Measurements from ENCODE around the gene ZBTB17. TPM values are rescaled to one million over a fixed set of nuclear protein-coding genes. Genes with fewer than 3 reads are reported as not detected.

The ZBTB17 gene
- total RNA-seq, 1 donor from 2014 or later: 19.5 TPM

GRCh38 chr1:16017076-16017460, 41.2 kb upstream of the ZBTB17 start:
- Mint-ChIP-seq H3K36me3 (no peaks in the 10 kb centered on the region), H3K4me3 (no peak overlapping the region), H3K27me3 (ENCODE audit: insufficient read depth, low read depth) (peaks cover 16% of the 10 kb centered on the region), H3K9me3 (no peaks in the 10 kb centered on the region), H3K27ac (no peak overlapping the region), H3K4me1 (peaks cover 42% of the 10 kb centered on the region)
- Histone ChIP-seq H4K20me1 (ENCODE audit: low read depth) (peaks cover 3% of the 10 kb centered on the region), H3K36me3 (no peaks in the 10 kb centered on the region), H3K27ac (no peak overlapping the region), H3K27me3 (peaks cover 35% of the 10 kb centered on the region), H3F3A (ENCODE audit: low read depth) (no peaks in the 10 kb centered on the region), H3K9ac (no peak overlapping the region), H3K4me3 (no peak overlapping the region), H3K79me2 (ENCODE audit: low read depth) (no peaks in the 10 kb centered on the region), H2AFZ (replicated peaks) (no peak overlapping the region), H3K9me3 (ENCODE audit: low read depth) (no peaks in the 10 kb centered on the region), H3K4me2 (no peak overlapping the region), H3K4me1 (peaks cover 9% of the 10 kb centered on the region)
- no peak for TF ChIP-seq CTCF (IDR thresholded peaks at IDR 0.05)
- TF ChIP-seq EZH2phosphoT487 (IDR thresholded peaks at IDR 0.05): no peak
- no peak for TF ChIP-seq EZH2 (IDR thresholded peaks at IDR 0.05)
- DNase-seq (ENCODE audit: low spot score): no peak

- Histone ChIP-seq H3K36me3 (no peaks in the 10 kb centered on the region), H4K20me1 (ENCODE audit: low read depth) (peaks cover 3% of the 10 kb centered on the region), H3K4me3 (no peak overlapping the region), H3K27me3 (peaks cover 44% of the 10 kb centered on the region), H3K79me2 (ENCODE audit: low read depth) (no peaks in the 10 kb centered on the region), H3K9me3 (ENCODE audit: low read depth) (no peaks in the 10 kb centered on the region), H3K4me2 (no peak overlapping the region), H3K4me1 (peaks cover 9% of the 10 kb centered on the region), H3K27ac (no peak overlapping the region), H3K9ac (no peak overlapping the region), H2AFZ (replicated peaks) (no peak overlapping the region), H3F3A (ENCODE audit: low read depth) (no peaks in the 10 kb centered on the region)
- Mint-ChIP-seq H3K4me3 (no peak overlapping the region), H3K4me1 (peaks cover 39% of the 10 kb centered on the region), H3K36me3 (no peaks in the 10 kb centered on the region), H3K27ac (no peak overlapping the region), H3K27me3 (ENCODE audit: insufficient read depth, low read depth) (peaks cover 11% of the 10 kb centered on the region), H3K9me3 (no peaks in the 10 kb centered on the region)
- TF ChIP-seq EZH2phosphoT487 (IDR thresholded peaks at IDR 0.05) (no peak), EZH2 (IDR thresholded peaks at IDR 0.05) (no peak), CTCF (IDR thresholded peaks at IDR 0.05) (no peak)
- DNase-seq (ENCODE audit: low spot score): no peak
Observed at GRCh38 chr1:16015960-16016901, 40.3 kb upstream of the ZBTB17 start.

- no peak overlapping the region for H3K9ac ChIP-seq
- peaks cover 9% of the 10 kb centered on the region for H3K4me1 ChIP-seq
- no peaks in the 10 kb centered on the region for H3F3A ChIP-seq (ENCODE audit: low read depth)
- Mint-ChIP-seq H3K27ac (peak overlapping the region; percentile 42), H3K36me3 (no peaks in the 10 kb centered on the region), H3K4me3 (no peak overlapping the region), H3K9me3 (no peaks in the 10 kb centered on the region), H3K27me3 (ENCODE audit: insufficient read depth, low read depth) (peaks cover 13% of the 10 kb centered on the region), H3K4me1 (peaks cover 39% of the 10 kb centered on the region)
- H3K36me3 ChIP-seq: no peaks in the 10 kb centered on the region
- no peaks in the 10 kb centered on the region for H3K79me2 ChIP-seq (ENCODE audit: low read depth)
- H3K4me2 ChIP-seq: no peak overlapping the region
- no peak for TF ChIP-seq EZH2 (IDR thresholded peaks at IDR 0.05)
- no peak for TF ChIP-seq EZH2phosphoT487 (IDR thresholded peaks at IDR 0.05)
- no peak for TF ChIP-seq CTCF (IDR thresholded peaks at IDR 0.05)
- H3K27ac ChIP-seq: no peak overlapping the region
- no peak overlapping the region for H2AFZ ChIP-seq (replicated peaks)
- DNase-seq (ENCODE audit: low spot score): no peak
- H4K20me1 ChIP-seq (ENCODE audit: low read depth): peaks cover 3% of the 10 kb centered on the region
- H3K27me3 ChIP-seq: peaks cover 46% of the 10 kb centered on the region
- H3K4me3 ChIP-seq: no peak overlapping the region
- no peaks in the 10 kb centered on the region for H3K9me3 ChIP-seq (ENCODE audit: low read depth)
Observed at GRCh38 chr1:16015491-16015890, 39.6 kb upstream of the ZBTB17 start.

All from neural progenitor cell (in vitro differentiated cells).